ENCODE results near the gene TM4SF1. TPM values are rescaled to one million over a fixed set of nuclear protein-coding genes. Genes with fewer than 3 reads are reported as not detected.
A peak's percentile ranks its signal among the peaks of the same experiment; 100 is the strongest.

TM4SF1 gene
- total RNA-seq, 4 donors from 2014 or later, result 21.3 to 109 (median 32.3) TPM

- peak overlapping the region in 1 of 4 donors; percentile 16 for H3K27ac ChIP-seq
- H3K4me1 ChIP-seq, result peaks cover 0 to 10% (median 0%) of the 10 kb centered on the region in 4 donors
- no peak for TF ChIP-seq EP300 (IDR thresholded peaks at IDR 0.05; ENCODE audit: low read depth)
- no peak for TF ChIP-seq CTCF (IDR thresholded peaks at IDR 0.05)
- TF ChIP-seq POLR2A (IDR thresholded peaks at IDR 0.05), result no peak
- no peak for TF ChIP-seq POLR2AphosphoS5 (IDR thresholded peaks at IDR 0.05)
Observed at GRCh38 chr3:149356044-149356592, 21.3 kb downstream of the TM4SF1 start.

GRCh38 chr3:149353581-149354184 is 23.8 kb downstream of the TM4SF1 start:
- no peak overlapping the region for H3K27ac ChIP-seq
- WGBS, 2 donors (ENCODE audit: low coverage in 1 of 2), result 78% methylated on average over 1 of the region's 1 CpG; no CpG with 5 or more reads in 1 of the 2 donors
- no peaks in the 10 kb centered on the region for H3K9me3 ChIP-seq
- TF ChIP-seq CTCF (IDR thresholded peaks at IDR 0.05) (no peak), POLR2A (IDR thresholded peaks at IDR 0.05) (no peak), EP300 (IDR thresholded peaks at IDR 0.05; ENCODE audit: low read depth) (no peak), POLR2AphosphoS5 (IDR thresholded peaks at IDR 0.05) (no peak)
- H3K4me1 ChIP-seq, result peaks cover 0 to 10% (median 0%) of the 10 kb centered on the region in 4 donors
- no peak for DNase-seq
- H3K4me3 ChIP-seq, result no peak overlapping the region
- H3K27me3 ChIP-seq, result no peaks in the 10 kb centered on the region
- in situ Hi-C loops (cut with MboI; ENCODE audit: low pct_ligation_motif_present in 1 of 4, low pct_unique_long_range_greater_than_20kb in 1 of 4, low sequenced_read_pairs in 3 of 4), result loop anchor here in 2 of 4 donors (10.0 kb wide), 2 partner anchors 121 to 131 kb away; partner anchors contain the start of gene TM4SF4 (in 1 of the 2)
- intact Hi-C loops (cut with DNase I; ENCODE audit: low total_unique reads), result no loop called here
- H3K36me3 ChIP-seq, result no peaks in the 10 kb centered on the region

More at GRCh38 chr3:149356044-149356592, 21.3 kb downstream of the TM4SF1 start:
- WGBS, 2 donors (ENCODE audit: low coverage in 1 of 2), result 24 to 40% methylated on average over 6 of the region's 6 CpGs
- Histone ChIP-seq H3K4me3 (no peak overlapping the region), H3K9me3 (no peaks in the 10 kb centered on the region), H3K36me3 (no peaks in the 10 kb centered on the region), H3K27me3 (no peaks in the 10 kb centered on the region)
- intact Hi-C loops (cut with DNase I; ENCODE audit: low total_unique reads), result no loop called here
- in situ Hi-C loops (cut with MboI; ENCODE audit: low pct_ligation_motif_present in 1 of 4, low pct_unique_long_range_greater_than_20kb in 1 of 4, low sequenced_read_pairs in 3 of 4), result loop anchor here in 2 of 4 donors (10.0 kb wide), 2 partner anchors 119 to 129 kb away; partner anchors contain the start of gene TM4SF4 (in 1 of the 2)
- no peak for DNase-seq

GRCh38 chr3:149352556-149352955 is 24.9 kb downstream of the TM4SF1 start:
- no peak overlapping the region for H3K27ac ChIP-seq

More at GRCh38 chr3:149352556-149352955, 24.9 kb downstream of the TM4SF1 start:
- Histone ChIP-seq H3K27me3 (no peaks in the 10 kb centered on the region), H3K36me3 (no peaks in the 10 kb centered on the region), H3K9me3 (no peaks in the 10 kb centered on the region), H3K4me3 (no peak overlapping the region), H3K4me1 (peaks cover 0 to 10% (median 0%) of the 10 kb centered on the region in 4 donors)
- in situ Hi-C loops (cut with MboI; ENCODE audit: low pct_ligation_motif_present in 1 of 4, low pct_unique_long_range_greater_than_20kb in 1 of 4, low sequenced_read_pairs in 3 of 4), result loop anchor here in 2 of 4 donors (10.0 kb wide), 2 partner anchors 122 to 132 kb away; partner anchors contain the start of gene TM4SF4 (in 1 of the 2)
- TF ChIP-seq POLR2A (IDR thresholded peaks at IDR 0.05), result no peak
- no peak for TF ChIP-seq EP300 (IDR thresholded peaks at IDR 0.05; ENCODE audit: low read depth)
- no peak for TF ChIP-seq POLR2AphosphoS5 (IDR thresholded peaks at IDR 0.05)
- TF ChIP-seq CTCF (IDR thresholded peaks at IDR 0.05), result peak; percentile 61 to 69 (median 62)
- intact Hi-C loops (cut with DNase I; ENCODE audit: low total_unique reads), result no loop called here
- peak; percentile 46 for DNase-seq
- 32 to 82% methylated on average over 2 to 7 of the region's 7 CpGs for WGBS, 2 donors (ENCODE audit: low coverage in 1 of 2)

All from transverse colon (tissue), 4 donors.